ENCODE results near the gene LRRC8E. TPM values are rescaled to one million over a fixed set of nuclear protein-coding genes. Genes with fewer than 3 reads are reported as not detected.
A peak's percentile ranks its signal among the peaks of the same experiment; 100 is the strongest.

Gene LRRC8E
- total and polyA plus RNA-seq, 8 donors = 0.58 to 12.5 (median 2.1) TPM; not detected in 1

DNA sequence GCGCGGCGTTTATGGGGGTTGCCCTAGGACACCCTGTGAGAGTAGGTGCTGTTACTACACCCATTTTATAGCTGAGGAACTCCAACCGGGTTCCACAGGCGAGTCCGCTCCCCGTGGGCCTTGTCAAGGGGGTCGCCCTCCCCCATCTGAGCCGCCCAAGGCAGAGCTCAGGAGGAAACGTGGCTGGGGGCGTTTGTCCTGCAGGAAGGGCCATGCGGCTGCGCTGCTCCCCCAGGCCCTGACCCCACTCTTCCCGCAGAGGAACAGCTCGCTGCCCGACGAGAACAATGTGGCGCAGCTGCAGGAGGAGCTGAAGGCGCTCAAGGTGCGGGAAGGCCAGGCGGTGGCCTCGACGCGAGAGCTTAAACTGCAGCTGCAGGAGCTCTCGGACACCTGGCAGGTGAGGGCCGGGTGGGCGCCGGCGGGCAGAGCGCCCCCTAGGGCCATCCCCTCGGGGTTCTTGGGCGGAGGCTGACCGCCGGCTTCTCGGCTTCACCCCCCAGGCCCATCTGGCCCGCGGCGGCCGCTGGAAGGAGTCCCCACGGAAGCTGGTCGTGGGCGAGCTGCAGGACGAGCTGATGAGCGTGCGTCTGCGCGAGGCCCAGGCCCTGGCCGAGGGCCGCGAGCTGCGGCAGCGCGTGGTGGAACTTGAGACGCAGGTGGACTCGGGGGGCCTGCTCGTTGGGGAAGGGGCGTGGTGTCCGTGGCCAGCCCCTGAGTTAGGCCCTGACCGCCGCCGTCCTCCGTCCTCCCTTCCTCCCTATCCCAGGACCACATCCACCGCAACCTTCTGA is 26.5 kb upstream of the LRRC8E start:
- peaks cover 0 to 46% (median 31%) of the 10 kb centered on the region in 4 donors for H3K36me3 ChIP-seq
- H3K9me3 ChIP-seq = no peaks in the 10 kb centered on the region
- H3K27ac ChIP-seq = no peak overlapping the region
- no peak for DNase-seq
- peaks cover 17 to 21% (median 19%) of the 10 kb centered on the region in 4 donors for H3K4me1 ChIP-seq
- 22 to 54% (median 34%) methylated on average over 24 to 63 of the region's 63 CpGs for WGBS, 5 donors
- H3K4me3 ChIP-seq = peak overlapping the region; percentile 23 to 42 (median 34)
- TF ChIP-seq POLR2A (IDR thresholded peaks at IDR 0.05) (no peak), POLR2AphosphoS5 (IDR thresholded peaks at IDR 0.05) (no peak), EP300 (IDR thresholded peaks at IDR 0.05) (no peak)
- TF ChIP-seq, protein P1, sequence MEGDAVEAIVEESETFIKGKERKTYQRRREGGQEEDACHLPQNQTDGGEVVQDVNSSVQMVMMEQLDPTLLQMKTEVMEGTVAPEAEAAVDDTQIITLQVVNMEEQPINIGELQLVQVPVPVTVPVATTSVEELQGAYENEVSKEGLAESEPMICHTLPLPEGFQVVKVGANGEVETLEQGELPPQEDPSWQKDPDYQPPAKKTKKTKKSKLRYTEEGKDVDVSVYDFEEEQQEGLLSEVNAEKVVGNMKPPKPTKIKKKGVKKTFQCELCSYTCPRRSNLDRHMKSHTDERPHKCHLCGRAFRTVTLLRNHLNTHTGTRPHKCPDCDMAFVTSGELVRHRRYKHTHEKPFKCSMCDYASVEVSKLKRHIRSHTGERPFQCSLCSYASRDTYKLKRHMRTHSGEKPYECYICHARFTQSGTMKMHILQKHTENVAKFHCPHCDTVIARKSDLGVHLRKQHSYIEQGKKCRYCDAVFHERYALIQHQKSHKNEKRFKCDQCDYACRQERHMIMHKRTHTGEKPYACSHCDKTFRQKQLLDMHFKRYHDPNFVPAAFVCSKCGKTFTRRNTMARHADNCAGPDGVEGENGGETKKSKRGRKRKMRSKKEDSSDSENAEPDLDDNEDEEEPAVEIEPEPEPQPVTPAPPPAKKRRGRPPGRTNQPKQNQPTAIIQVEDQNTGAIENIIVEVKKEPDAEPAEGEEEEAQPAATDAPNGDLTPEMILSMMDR (IDR thresholded peaks at IDR 0.05) = no peak
- peaks cover 0 to 96% (median 42%) of the 10 kb centered on the region in 3 donors for H3K27me3 ChIP-seq
- intact Hi-C loops (cut with DNase I; ENCODE audit: low total_unique reads) = no loop called here

DNA sequence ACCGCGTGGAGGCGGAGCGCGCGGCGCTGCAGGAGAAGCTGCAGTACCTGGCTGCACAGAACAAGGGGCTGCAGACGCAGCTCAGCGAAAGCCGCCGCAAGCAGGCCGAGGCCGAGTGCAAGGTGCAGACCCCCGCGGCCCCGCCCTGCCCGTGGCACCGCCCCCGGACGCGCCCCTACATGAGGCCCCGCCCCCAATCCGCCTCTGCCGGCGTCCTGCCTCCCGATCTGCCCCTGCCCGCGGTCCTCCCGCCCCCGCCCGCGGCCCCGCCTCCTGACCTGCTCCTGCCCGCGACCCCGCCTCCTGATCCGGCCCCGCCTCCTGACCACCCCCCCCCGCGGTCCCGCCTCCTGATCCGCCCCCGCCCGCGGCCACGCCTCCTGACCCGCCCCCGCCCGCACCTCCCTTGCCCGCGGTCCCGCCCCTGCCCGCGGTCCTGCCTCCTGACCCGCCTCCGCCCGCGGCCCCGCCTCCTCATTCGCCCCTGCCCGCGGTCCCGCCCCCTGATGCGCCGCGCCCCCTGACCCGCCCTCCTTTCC is 25.8 kb upstream of the LRRC8E start:
- Histone ChIP-seq H3K4me1 (peaks cover 17 to 21% (median 19%) of the 10 kb centered on the region in 4 donors), H3K4me3 (peak overlapping the region; percentile 23 to 42 (median 34)), H3K9me3 (no peaks in the 10 kb centered on the region), H3K36me3 (peaks cover 0 to 46% (median 31%) of the 10 kb centered on the region in 4 donors), H3K27me3 (peaks cover 0 to 96% (median 49%) of the 10 kb centered on the region in 3 donors), H3K27ac (no peak overlapping the region)
- intact Hi-C loops (cut with DNase I; ENCODE audit: low total_unique reads) = no loop called here
- WGBS, 5 donors = 3 to 13% (median 5%) methylated on average over 2 to 65 of the region's 67 CpGs
- TF ChIP-seq, protein P1 (IDR thresholded peaks at IDR 0.05) = no peak
- TF ChIP-seq POLR2A (IDR thresholded peaks at IDR 0.05) (no peak), EP300 (IDR thresholded peaks at IDR 0.05) (no peak), POLR2AphosphoS5 (IDR thresholded peaks at IDR 0.05) (no peak)
- peak; percentile 57 to 91 for DNase-seq

DNA sequence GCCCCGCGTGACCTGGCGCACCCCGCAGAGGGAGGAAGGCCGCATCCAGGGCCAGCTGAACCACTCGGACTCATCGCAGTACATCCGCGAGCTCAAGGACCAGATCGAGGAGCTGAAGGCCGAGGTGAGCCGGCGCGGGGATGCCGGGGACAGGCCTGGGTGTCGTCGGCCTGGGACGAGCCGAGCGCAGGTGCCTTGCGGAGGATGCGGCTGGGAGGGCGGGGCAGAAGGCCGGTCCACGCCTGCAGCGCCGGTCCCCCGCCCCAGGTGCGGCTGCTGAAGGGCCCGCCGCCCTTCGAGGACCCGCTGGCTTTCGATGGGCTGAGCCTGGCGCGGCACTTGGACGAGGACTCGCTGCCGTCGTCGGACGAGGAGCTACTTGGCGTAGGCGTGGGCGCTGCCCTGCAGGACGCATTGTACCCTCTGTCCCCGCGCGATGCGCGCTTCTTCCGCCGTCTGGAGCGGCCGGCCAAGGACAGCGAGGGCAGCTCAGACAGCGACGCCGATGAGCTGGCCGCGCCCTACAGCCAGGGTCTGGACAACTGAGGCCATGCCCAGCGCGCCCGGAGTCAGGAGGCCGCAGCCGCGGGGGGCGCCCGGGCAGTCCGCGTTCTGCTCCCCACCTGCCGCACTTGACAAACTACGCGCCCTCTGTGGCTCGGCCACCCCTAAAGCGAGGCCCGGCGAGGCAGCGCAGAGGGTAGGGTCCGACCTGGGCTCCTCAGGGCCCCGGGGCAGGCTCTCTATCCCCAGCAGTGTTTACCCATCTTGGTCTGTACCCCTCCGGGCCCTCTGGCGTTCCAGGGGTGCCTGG is 24.9 kb upstream of the LRRC8E start:
- no peak for DNase-seq
- no peak overlapping the region for H3K27ac ChIP-seq

More for the DNA sequence above, 24.9 kb upstream of the LRRC8E start:
- Histone ChIP-seq H3K36me3 (peaks cover 0 to 41% (median 27%) of the 10 kb centered on the region in 4 donors), H3K4me3 (peak overlapping the region in 1 of 4 donors; percentile 40), H3K27me3 (peaks cover 0 to 98% (median 56%) of the 10 kb centered on the region in 3 donors), H3K9me3 (no peaks in the 10 kb centered on the region), H3K4me1 (peaks cover 19 to 24% (median 24%) of the 10 kb centered on the region in 4 donors)
- intact Hi-C loops (cut with DNase I; ENCODE audit: low total_unique reads) = no loop called here
- WGBS, 5 donors = 55 to 77% (median 69%) methylated on average over 21 to 83 of the region's 83 CpGs
- TF ChIP-seq POLR2A (IDR thresholded peaks at IDR 0.05) = no peak
- TF ChIP-seq POLR2AphosphoS5 (IDR thresholded peaks at IDR 0.05) = no peak
- TF ChIP-seq, protein P1 (IDR thresholded peaks at IDR 0.05) = no peak
- no peak for TF ChIP-seq EP300 (IDR thresholded peaks at IDR 0.05)

Measured in stomach (tissue), 9 donors.